ENCODE measurements around the gene CELF4. TPM values are rescaled to one million over a fixed set of nuclear protein-coding genes. Genes with fewer than 3 reads are reported as not detected.

The CELF4 gene
- total and polyA plus RNA-seq, 2 donors = 0.79 TPM

- H3K36me3 ChIP-seq (ENCODE audit: insufficient read depth) = no peaks in the 10 kb centered on the region
- 5% methylated on average over 83 of the region's 83 CpGs for WGBS
- peak overlapping the region; percentile 37 for H3K4me3 ChIP-seq (ENCODE audit: low read depth, low read length)
- H3K27ac ChIP-seq (ENCODE audit: low read depth) = no peak overlapping the region
- H3K4me1 ChIP-seq (ENCODE audit: insufficient read depth) = no peaks in the 10 kb centered on the region
- no peak for DNase-seq (ENCODE audit: extremely low spot score)
These were observed 312.0 kb downstream of the CELF4 start for GRCh38 chr18:37253394-37254235.

DNA sequence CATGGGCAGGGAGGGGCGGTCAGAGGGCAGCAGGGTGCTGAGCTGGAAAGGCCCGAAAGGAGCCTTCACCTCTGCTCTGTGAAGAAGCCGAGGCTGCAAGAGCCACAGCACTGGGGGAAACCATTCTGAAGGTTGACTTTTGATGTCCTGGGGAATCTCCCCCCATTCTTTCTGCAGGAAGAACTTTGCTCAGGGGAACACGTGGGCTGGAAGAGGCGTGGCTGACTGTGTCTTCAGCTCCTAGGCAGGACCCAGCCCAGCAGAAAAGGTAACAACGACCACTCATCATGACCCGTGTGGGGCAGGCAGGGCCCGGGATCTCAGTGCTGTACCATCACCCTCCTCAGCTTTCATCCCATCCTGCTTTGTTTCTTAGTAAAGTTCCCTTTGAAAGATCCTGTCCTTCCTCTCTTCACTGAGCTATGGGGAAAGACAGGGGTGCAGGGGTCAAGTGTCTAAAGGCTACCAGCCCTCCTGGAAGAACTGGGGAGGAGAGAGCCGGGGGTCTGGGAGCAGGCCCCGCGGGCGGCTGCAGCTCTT, 312.7 kb downstream of the CELF4 start:
- 67% methylated on average over 12 of the region's 12 CpGs for WGBS
- Histone ChIP-seq H3K36me3 (ENCODE audit: insufficient read depth) (no peaks in the 10 kb centered on the region), H3K27ac (ENCODE audit: low read depth) (no peak overlapping the region), H3K4me3 (ENCODE audit: low read depth, low read length) (no peak overlapping the region), H3K4me1 (ENCODE audit: insufficient read depth) (no peaks in the 10 kb centered on the region)
- no peak for DNase-seq (ENCODE audit: extremely low spot score)

- no peak overlapping the region for H3K27ac ChIP-seq (ENCODE audit: low read depth)
- no peak overlapping the region for H3K4me3 ChIP-seq (ENCODE audit: low read depth, low read length)
- DNase-seq (ENCODE audit: extremely low spot score) = no peak
- whole genome bisulfite sequencing = 79% methylated on average over 3 of the region's 3 CpGs
- no peaks in the 10 kb centered on the region for H3K36me3 ChIP-seq (ENCODE audit: insufficient read depth)
- no peaks in the 10 kb centered on the region for H3K4me1 ChIP-seq (ENCODE audit: insufficient read depth)
These were observed 313.3 kb downstream of the CELF4 start for GRCh38 chr18:37252342-37252741.

GRCh38 chr18:37251679-37252078, 313.9 kb downstream of the CELF4 start:
- Histone ChIP-seq H3K4me1 (ENCODE audit: insufficient read depth) (no peaks in the 10 kb centered on the region), H3K36me3 (ENCODE audit: insufficient read depth) (no peaks in the 10 kb centered on the region), H3K4me3 (ENCODE audit: low read depth, low read length) (no peak overlapping the region), H3K27ac (ENCODE audit: low read depth) (no peak overlapping the region)
- no peak for DNase-seq (ENCODE audit: extremely low spot score)
- WGBS = 70% methylated on average over 3 of the region's 3 CpGs

DNA sequence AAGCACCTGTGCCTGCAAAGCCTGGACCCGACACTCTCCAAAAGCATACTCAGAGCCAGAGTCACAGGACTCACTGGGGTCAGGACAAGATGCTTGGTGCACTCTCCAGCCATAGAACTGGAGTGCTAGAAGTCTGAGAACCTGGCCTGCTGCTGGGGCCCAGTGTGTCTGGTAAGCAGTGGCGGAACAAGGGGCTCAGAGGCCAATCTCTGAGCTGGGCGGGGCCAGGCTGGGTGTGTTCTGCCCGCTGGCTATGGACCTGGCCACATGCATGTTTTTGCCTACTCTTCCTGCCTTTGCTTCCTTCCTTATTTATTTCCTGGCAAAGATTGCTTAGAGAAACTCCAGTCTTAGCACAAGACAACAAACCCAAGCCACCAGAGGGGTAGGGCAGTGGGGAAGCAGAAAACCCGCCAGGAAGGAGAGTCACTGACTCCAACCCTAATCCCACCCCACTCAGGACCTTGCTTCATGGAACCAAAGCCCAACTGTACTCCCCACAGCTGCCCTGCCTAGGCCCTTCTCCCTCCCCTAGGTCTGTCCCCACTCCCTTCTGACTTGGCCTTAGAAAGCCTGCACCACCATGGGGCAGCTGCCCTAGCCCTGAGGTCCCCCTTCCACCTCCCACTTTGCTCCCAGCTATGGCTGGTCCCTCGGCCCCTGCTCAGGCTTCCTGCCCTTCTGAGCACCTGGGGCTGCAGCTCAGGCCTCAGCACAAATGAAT, 315.5 kb downstream of the CELF4 start:
- no peak for DNase-seq (ENCODE audit: extremely low spot score)
- Histone ChIP-seq H3K4me1 (ENCODE audit: insufficient read depth) (no peaks in the 10 kb centered on the region), H3K4me3 (ENCODE audit: low read depth, low read length) (no peak overlapping the region), H3K27ac (ENCODE audit: low read depth) (no peak overlapping the region), H3K36me3 (ENCODE audit: insufficient read depth) (no peaks in the 10 kb centered on the region)
- 75% methylated on average over 6 of the region's 6 CpGs for WGBS

GRCh38 chr18:37249171-37249886, 316.3 kb downstream of the CELF4 start:
- Histone ChIP-seq H3K4me1 (ENCODE audit: insufficient read depth) (no peaks in the 10 kb centered on the region), H3K4me3 (ENCODE audit: low read depth, low read length) (no peak overlapping the region), H3K36me3 (ENCODE audit: insufficient read depth) (no peaks in the 10 kb centered on the region), H3K27ac (ENCODE audit: low read depth) (no peak overlapping the region)
- WGBS = 71% methylated on average over 11 of the region's 11 CpGs
- DNase-seq (ENCODE audit: extremely low spot score) = no peak

DNA sequence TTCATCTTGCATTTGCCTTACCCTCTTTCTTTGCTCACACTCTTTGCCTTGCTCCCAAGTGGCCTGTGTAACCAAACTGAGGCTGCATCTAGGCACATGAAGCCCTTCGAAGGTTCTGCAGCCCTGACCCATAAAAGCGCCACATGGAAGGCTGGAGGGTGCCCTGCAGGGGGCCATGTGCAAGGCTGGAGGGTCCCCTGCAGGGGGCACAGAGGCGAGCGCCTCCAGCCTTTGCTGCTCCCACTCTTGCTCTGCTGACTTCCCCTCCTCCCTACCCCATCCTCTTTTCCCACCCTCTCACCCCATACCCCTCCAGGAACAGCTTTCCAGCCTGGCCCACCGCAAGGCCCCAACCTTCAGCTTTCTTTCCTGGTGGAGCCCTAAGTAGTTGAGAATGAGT, 317.3 kb downstream of the CELF4 start:
- no peaks in the 10 kb centered on the region for H3K36me3 ChIP-seq (ENCODE audit: insufficient read depth)
- H3K4me1 ChIP-seq (ENCODE audit: insufficient read depth) = peaks cover 2% of the 10 kb centered on the region
- H3K4me3 ChIP-seq (ENCODE audit: low read depth, low read length) = no peak overlapping the region
- 79% methylated on average over 5 of the region's 5 CpGs for WGBS
- no peak for DNase-seq (ENCODE audit: extremely low spot score)
- H3K27ac ChIP-seq (ENCODE audit: low read depth) = no peak overlapping the region

- H3K4me1 ChIP-seq (ENCODE audit: insufficient read depth) = peaks cover 2% of the 10 kb centered on the region
- 82% methylated on average over 10 of the region's 10 CpGs for WGBS
- no peaks in the 10 kb centered on the region for H3K36me3 ChIP-seq (ENCODE audit: insufficient read depth)
- DNase-seq (ENCODE audit: extremely low spot score) = no peak
- H3K27ac ChIP-seq (ENCODE audit: low read depth) = no peak overlapping the region
- H3K4me3 ChIP-seq (ENCODE audit: low read depth, low read length) = no peak overlapping the region
These were observed 318.0 kb downstream of the CELF4 start for GRCh38 chr18:37247497-37248161.

DNA sequence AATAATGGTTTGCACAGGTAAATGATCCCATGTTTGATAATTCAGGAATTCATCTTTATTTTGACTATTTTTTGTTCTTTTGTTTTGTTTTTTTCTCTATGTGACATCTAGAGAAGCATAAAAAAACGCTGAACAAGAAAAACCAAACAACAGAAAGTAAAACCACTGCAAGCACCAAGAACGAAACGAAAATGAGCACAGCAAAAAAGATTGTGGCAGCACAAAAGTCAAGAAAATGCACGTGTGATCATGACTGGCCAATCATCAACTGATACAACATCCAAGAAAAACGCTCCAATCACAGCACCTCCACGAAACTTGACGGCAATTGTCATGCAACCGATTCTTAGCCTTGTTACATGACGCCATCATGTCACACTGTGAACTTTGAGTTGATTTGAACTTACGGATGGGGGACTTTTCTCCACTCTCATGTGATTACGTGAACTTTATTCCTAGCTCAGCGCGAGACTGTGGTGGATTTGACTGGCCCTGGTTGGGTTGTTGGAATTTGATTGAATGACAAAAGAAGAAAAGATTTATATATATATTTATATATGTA, 318.7 kb downstream of the CELF4 start:
- no peak overlapping the region for H3K27ac ChIP-seq (ENCODE audit: low read depth)
- H3K4me3 ChIP-seq (ENCODE audit: low read depth, low read length) = no peak overlapping the region
- 90% methylated on average over 13 of the region's 13 CpGs for WGBS
- H3K36me3 ChIP-seq (ENCODE audit: insufficient read depth) = no peaks in the 10 kb centered on the region
- DNase-seq (ENCODE audit: extremely low spot score) = no peak
- peaks cover 2% of the 10 kb centered on the region for H3K4me1 ChIP-seq (ENCODE audit: insufficient read depth)

DNA sequence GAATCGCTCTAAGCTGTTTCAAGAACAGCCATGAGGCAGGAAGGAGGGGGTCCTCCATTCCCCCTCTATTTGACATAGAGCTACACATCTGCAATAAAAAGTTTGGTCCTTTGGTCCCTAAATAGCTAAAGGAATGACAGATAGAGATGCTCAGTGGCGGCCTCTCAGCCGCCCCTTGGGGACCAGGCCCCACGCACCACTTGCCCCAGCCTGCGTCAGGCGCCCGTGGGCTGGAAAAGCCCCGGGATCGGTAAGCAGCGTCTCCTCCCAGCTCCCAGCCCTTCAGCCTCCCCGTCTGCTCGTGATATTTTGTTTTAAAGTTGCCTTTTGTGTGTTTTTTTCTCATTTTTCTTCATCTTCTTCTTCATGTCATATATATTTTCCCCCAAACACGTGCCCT, 321.0 kb downstream of the CELF4 start:
- DNase-seq (ENCODE audit: extremely low spot score) = no peak
- 93% methylated on average over 13 of the region's 13 CpGs for WGBS
- Histone ChIP-seq H3K4me3 (ENCODE audit: low read depth, low read length) (no peak overlapping the region), H3K4me1 (ENCODE audit: insufficient read depth) (peaks cover 2% of the 10 kb centered on the region), H3K27ac (ENCODE audit: low read depth) (no peak overlapping the region), H3K36me3 (ENCODE audit: insufficient read depth) (no peaks in the 10 kb centered on the region)

- no peak for DNase-seq (ENCODE audit: extremely low spot score)
- WGBS = 20% methylated on average over 36 of the region's 36 CpGs
These were observed 321.9 kb downstream of the CELF4 start for GRCh38 chr18:37243741-37244140.

DNA sequence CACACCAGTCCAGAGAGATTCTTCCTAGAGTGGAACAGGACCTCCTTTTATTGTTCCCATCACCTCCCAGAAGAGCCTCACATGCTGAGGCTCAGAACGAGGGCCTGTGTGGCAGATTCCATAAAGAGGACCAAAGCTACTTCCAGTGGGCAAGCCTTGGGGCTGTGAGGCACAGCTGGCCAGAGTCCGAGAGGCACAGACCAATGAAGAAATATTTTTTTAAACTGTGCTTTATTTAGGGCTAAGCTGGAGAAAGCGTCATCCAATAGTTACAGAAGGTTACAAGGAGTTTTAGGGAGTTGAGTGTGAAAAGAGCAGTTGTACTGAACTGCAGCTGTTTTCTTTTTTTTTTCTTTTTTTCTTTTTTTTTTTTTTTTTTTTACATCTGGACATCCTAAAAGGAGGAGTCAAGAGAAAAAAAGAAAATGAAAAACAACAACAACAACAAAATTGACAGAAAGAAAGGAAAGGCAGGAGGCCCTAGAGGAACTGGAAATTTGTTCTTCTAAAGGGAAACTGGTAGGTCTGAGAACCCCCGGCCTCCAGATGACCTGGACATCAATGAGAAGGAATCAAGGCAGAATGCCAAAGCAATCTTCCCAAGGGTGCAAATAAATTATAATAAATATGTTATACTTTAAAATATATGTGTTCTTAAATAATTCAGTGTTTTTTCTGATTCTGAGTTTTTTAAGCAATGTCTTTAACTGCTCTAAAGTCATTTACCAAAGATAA, 322.6 kb downstream of the CELF4 start:
- WGBS = 70% methylated on average over 4 of the region's 4 CpGs

More at GRCh38 chr18:37243741-37244140, 321.9 kb downstream of the CELF4 start:
- no peaks in the 10 kb centered on the region for H3K36me3 ChIP-seq (ENCODE audit: insufficient read depth)
- H3K27ac ChIP-seq (ENCODE audit: low read depth) = no peak overlapping the region
- H3K4me1 ChIP-seq (ENCODE audit: insufficient read depth) = peaks cover 2% of the 10 kb centered on the region
- no peak overlapping the region for H3K4me3 ChIP-seq (ENCODE audit: low read depth, low read length)

More for the DNA sequence above, 322.6 kb downstream of the CELF4 start:
- no peak overlapping the region for H3K27ac ChIP-seq (ENCODE audit: low read depth)
- peaks cover 2% of the 10 kb centered on the region for H3K4me1 ChIP-seq (ENCODE audit: insufficient read depth)
- no peak for DNase-seq (ENCODE audit: extremely low spot score)
- H3K36me3 ChIP-seq (ENCODE audit: insufficient read depth) = no peaks in the 10 kb centered on the region
- no peak overlapping the region for H3K4me3 ChIP-seq (ENCODE audit: low read depth, low read length)

All from urinary bladder (tissue), 4 donors.